Vagina (tissue), 2 donors: ENCODE data around the gene ABCA6. TPM values are rescaled to one million over a fixed set of nuclear protein-coding genes. Genes with fewer than 3 reads are reported as not detected.
"Not testable (repeated sequence)": the region's sequence is repeated elsewhere in the genome, so short reads cannot be mapped to it uniquely, and the experiment has no call there.

Source experiments
- DNase-seq, 2 donors: peaks; one replicate each; pipeline ENCODE4 v3.0.0-alpha.2; 2017; ENCODE audit errors: extremely low spot score in 2 of 2
- H3K27ac ChIP-seq: fragments of 200-600 bp; sonication (generic); one replicate; pipeline ENCODE4 v1.5.1; 2019
- H3K27me3 ChIP-seq: fragments of 200-600 bp; sonication (generic); one replicate; pipeline ENCODE4 v1.5.1; 2019
- H3K36me3 ChIP-seq, 2 donors: fragments of 200-600 bp; sonication (generic); one replicate each; pipeline ENCODE4 v1.5.1; 2017 to 2019
- H3K4me1 ChIP-seq: fragments of 200-600 bp; sonication (generic); one replicate; pipeline ENCODE4 v1.5.1; 2019
- H3K4me3 ChIP-seq, 2 donors: fragments of 200-600 bp; sonication (generic); 1 replicate in 1 of 2; 2 replicates in 1 of 2; pipeline ENCODE4 v1.5.1; 2016 to 2019
- H3K9me3 ChIP-seq: fragments of 200-600 bp; sonication (generic); one replicate; pipeline ENCODE4 v1.5.1; 2019
- CTCF ChIP-seq, 3 experiments: fragments of 450-650 bp in 2 of 3; fragments of 200-600 bp in 1 of 3; sonication (generic) in 1 of 3; IDR thresholded peaks; one replicate each; pipeline ENCODE4 v1.5.1; 2017 to 2019; ENCODE audit warnings: antibody characterized with exemption in 3 of 3, mild to moderate bottlenecking in 2 of 3, moderate library complexity in 2 of 3
- POLR2A ChIP-seq, 2 donors: fragments of 450-650 bp; IDR thresholded peaks; one replicate each; pipeline ENCODE4 v1.6.1; 2017; ENCODE audit warnings: antibody characterized with exemption in 2 of 2, mild to moderate bottlenecking in 2 of 2, moderate library complexity in 2 of 2
- POLR2AphosphoS5 ChIP-seq, 2 donors: sonication (generic); formaldehyde crosslinking; IDR thresholded peaks; one replicate each; pipeline ENCODE4 v1.9.0; 2017; ENCODE audit warnings: antibody characterized with exemption in 2 of 2, mild to moderate bottlenecking in 2 of 2, low read depth in 1 of 2; ENCODE audit not compliant: insufficient read depth in 1 of 2
- intact Hi-C: fragments of 100-400 bp; cut with DNase I; formaldehyde crosslinking; loops from one replicate; pipeline ENCODE4 v1.15.1; 2023
- total RNA-seq: library from RNA; depleted of rRNA; stranded (reverse); fragments of >200 nt; gene quantifications from one replicate; pipeline ENCODE4 v1.2.3, GENCODE V29; 2016

Gene ABCA6
- total RNA-seq, 1 donor from 2014 or later: 73.2 TPM

DNA sequence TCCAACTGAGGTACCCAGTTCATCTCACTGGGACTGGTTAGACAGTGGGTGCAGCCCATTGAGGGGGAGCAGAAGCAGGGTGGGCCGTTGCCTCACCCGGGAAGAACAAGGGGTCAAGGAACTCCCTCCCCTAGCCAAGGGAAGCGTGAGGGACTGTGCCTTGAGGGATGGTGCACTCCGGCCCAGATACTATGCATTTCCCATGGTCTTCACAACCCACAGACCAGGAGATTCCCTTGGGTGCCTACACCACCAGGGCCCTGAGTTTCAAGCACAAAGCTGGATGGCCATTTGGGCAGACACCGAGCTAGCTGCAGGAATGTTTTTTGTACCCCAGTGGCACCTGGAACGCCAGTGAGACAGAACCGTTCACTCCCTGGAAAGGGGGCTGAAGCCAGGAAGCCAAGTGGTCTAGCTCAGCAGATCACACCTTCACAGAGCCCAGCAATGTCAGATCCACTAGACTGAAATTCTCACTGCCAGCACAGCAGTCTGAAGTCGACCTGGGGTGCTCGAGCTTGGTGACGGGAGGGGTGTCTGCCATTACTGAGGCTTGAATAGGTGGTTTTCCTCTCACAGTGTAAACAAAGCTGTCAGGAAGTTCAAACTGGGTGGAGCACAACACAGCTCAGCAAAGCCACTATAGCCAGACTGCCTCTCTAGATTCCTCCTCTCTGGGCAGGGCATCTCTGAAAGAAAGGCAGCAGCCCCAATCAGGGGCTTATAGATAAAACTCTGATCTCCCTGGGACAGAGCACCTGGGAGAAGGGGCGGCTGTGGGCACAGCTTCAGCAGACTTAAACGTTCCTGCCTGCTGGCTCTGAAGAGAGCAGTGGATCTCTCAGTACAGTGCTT is 71.1 kb downstream of the ABCA6 start:
- H3K27me3 ChIP-seq, H3K4me3 ChIP-seq, H3K36me3 ChIP-seq, DNase-seq, H3K4me1 ChIP-seq, intact Hi-C loops, H3K9me3 ChIP-seq: not testable (repeated sequence)
- peak overlapping the region; percentile 6 for H3K27ac ChIP-seq

DNA sequence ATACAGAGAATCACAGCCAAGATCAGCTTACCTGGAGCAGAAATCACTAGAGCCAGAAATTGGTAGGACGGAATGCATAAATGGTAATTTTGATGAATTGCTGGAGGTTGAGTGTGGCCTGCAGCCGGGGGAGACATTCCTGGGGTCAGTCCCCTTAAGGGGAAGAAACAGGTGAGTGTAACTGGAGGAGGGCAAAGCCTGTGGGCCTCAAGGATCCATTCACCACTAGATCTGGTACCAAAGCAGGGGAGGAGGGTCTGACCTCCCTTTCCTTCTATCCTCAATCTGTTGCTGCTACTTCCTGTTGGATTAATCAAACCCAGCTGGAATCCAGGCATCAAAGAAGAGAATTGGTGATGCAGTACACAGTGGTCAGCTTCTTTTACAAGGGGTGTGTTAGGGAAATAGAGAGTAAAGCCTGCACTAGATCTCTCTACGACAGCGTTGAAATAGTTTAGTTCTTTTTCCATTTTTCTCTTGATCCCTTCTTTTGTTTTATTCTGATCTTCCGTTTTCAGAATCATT is 72.4 kb downstream of the ABCA6 start:
- no peak for DNase-seq
- Histone ChIP-seq H3K27me3 (no peaks in the 10 kb centered on the region), H3K36me3 (no peaks in the 10 kb centered on the region), H3K9me3 (no peaks in the 10 kb centered on the region), H3K4me3 (no peak overlapping the region), H3K4me1 (no peaks in the 10 kb centered on the region), H3K27ac (no peak overlapping the region)
- intact Hi-C loops: no loop called here
- no peak for TF ChIP-seq POLR2AphosphoS5 (IDR thresholded peaks at IDR 0.05; ENCODE audit: insufficient read depth in 1 of 2, low read depth in 1 of 2)
- no peak for TF ChIP-seq CTCF (IDR thresholded peaks at IDR 0.05)
- no peak for TF ChIP-seq POLR2A (IDR thresholded peaks at IDR 0.05)

DNA sequence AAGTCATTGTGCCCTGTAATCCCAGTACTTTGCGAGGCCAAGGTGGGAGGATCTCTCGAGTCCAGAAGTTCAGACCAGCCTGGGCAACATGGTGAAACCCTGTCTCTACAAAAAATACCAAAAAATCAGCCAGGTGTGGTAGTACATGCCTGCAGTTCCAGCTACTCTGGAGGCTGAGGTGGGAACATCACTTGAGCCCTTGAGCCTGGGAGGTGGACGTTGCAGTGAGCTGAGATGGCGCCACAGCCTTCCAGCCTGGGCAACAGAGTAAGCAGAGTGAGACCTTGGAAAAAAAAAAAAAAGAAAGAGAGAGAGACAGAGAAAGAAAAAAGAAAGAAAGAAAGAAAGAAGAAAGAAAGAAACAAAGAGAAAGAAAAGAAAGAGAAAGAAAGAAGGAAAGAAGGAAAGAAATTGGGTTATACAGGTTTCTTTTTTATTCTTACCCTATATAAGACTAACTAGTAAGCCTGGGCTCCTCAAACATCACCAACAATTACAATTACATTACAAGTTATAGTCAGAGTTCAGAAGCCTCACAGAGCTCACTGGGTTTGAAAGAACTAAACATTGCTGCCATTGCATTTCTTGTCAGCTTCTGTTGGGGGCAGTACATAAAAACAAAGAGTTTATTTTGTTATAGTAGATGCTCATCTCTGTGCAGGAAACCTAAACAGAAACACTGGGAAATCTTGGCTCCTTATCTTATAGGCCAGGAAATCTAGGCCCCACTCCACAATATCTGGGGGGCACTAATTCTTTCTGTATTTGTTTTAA is 74.2 kb downstream of the ABCA6 start:
- intact Hi-C loops: no loop called here

GRCh38 chr17:69066482-69066881 is 75.2 kb downstream of the ABCA6 start:
- Histone ChIP-seq H3K27ac (no peak overlapping the region), H3K36me3 (no peaks in the 10 kb centered on the region), H3K4me3 (no peak overlapping the region), H3K9me3 (no peaks in the 10 kb centered on the region), H3K27me3 (no peaks in the 10 kb centered on the region), H3K4me1 (peaks cover 5% of the 10 kb centered on the region)
- TF ChIP-seq POLR2A (IDR thresholded peaks at IDR 0.05) (no peak), POLR2AphosphoS5 (IDR thresholded peaks at IDR 0.05; ENCODE audit: insufficient read depth in 1 of 2, low read depth in 1 of 2) (no peak), CTCF (IDR thresholded peaks at IDR 0.05) (no peak)
- DNase-seq: no peak
- intact Hi-C loops: no loop called here

More for the DNA sequence above, 74.2 kb downstream of the ABCA6 start:
- H3K36me3 ChIP-seq: no peaks in the 10 kb centered on the region
- no peak overlapping the region for H3K4me3 ChIP-seq
- no peaks in the 10 kb centered on the region for H3K9me3 ChIP-seq
- H3K4me1 ChIP-seq: no peaks in the 10 kb centered on the region
- no peak overlapping the region for H3K27ac ChIP-seq
- no peaks in the 10 kb centered on the region for H3K27me3 ChIP-seq
- TF ChIP-seq POLR2AphosphoS5 (IDR thresholded peaks at IDR 0.05; ENCODE audit: insufficient read depth in 1 of 2, low read depth in 1 of 2): no peak
- no peak for TF ChIP-seq POLR2A (IDR thresholded peaks at IDR 0.05)
- TF ChIP-seq CTCF (IDR thresholded peaks at IDR 0.05): no peak
- DNase-seq: no peak

- intact Hi-C loops: no loop called here
- DNase-seq: no peak
- no peaks in the 10 kb centered on the region for H3K36me3 ChIP-seq
- peaks cover 9% of the 10 kb centered on the region for H3K4me1 ChIP-seq
- H3K4me3 ChIP-seq: no peak overlapping the region
- H3K9me3 ChIP-seq: no peaks in the 10 kb centered on the region
- TF ChIP-seq POLR2A (IDR thresholded peaks at IDR 0.05): no peak
- TF ChIP-seq POLR2AphosphoS5 (IDR thresholded peaks at IDR 0.05; ENCODE audit: insufficient read depth in 1 of 2, low read depth in 1 of 2): no peak
- TF ChIP-seq CTCF (IDR thresholded peaks at IDR 0.05): no peak
- H3K27me3 ChIP-seq: no peaks in the 10 kb centered on the region
- H3K27ac ChIP-seq: peak overlapping the region; percentile 52
Observed at GRCh38 chr17:69065113-69065512, 76.6 kb downstream of the ABCA6 start.
